ENCODE results near the gene MAP7D1.

DNA sequence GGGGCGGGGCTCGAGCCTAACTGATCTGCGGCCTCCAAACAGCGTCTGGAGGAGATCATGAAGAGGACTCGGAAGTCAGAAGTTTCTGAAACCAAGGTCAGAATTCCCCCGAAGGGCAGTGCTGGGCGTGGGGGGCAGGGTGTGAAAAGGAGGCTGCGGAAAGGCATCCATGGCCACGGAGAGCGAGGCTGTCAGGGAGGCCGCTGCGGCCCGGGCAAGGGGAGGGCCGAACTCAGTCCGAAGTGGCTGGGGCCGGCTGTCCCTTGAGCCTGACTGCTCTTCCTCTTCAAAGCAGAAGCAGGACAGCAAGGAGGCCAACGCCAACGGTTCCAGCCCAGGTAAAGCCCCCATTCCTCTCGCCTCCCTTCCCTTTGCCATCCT lies 23.2 kb downstream of the MAP7D1 start:
- TF ChIP-seq SP1 (IDR thresholded peaks at IDR 0.05), result no peak
- TF ChIP-seq FOXM1 (IDR thresholded peaks at IDR 0.05; ENCODE audit: borderline replicate concordance), result no peak
- TF ChIP-seq LEF1 (IDR thresholded peaks at IDR 0.05; ENCODE audit: borderline replicate concordance), result no peak
- TF ChIP-seq SUZ12 (IDR thresholded peaks at IDR 0.05), result no peak
- no peak for TF ChIP-seq BHLHE40 (IDR thresholded peaks at IDR 0.05; ENCODE audit: borderline replicate concordance)
- no peak for TF ChIP-seq ELF4 (IDR thresholded peaks at IDR 0.05)
- no peak for TF ChIP-seq FOXK2 (IDR thresholded peaks at IDR 0.05)
- no peak for TF ChIP-seq FOXA1 (IDR thresholded peaks at IDR 0.05)
- no peak for TF ChIP-seq TARDBP (IDR thresholded peaks at IDR 0.05)
- TF ChIP-seq, protein P1, sequence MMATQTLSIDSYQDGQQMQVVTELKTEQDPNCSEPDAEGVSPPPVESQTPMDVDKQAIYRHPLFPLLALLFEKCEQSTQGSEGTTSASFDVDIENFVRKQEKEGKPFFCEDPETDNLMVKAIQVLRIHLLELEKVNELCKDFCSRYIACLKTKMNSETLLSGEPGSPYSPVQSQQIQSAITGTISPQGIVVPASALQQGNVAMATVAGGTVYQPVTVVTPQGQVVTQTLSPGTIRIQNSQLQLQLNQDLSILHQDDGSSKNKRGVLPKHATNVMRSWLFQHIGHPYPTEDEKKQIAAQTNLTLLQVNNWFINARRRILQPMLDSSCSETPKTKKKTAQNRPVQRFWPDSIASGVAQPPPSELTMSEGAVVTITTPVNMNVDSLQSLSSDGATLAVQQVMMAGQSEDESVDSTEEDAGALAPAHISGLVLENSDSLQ (IDR thresholded peaks at IDR 0.05), result no peak
- TF ChIP-seq ARNT (IDR thresholded peaks at IDR 0.05), result no peak
- TF ChIP-seq ZNF384 (IDR thresholded peaks at IDR 0.05), result no peak
- TF ChIP-seq L3MBTL2 (conservative IDR thresholded peaks at IDR 0.05), result no peak
- no peak for TF ChIP-seq NFRKB (IDR thresholded peaks at IDR 0.05)
